Peyer's patch (tissue), 4 donors: ENCODE results near the gene GPC6.

ENCODE experiments used
- CTCF ChIP-seq, 6 experiments: fragments of 450-650 bp in 4 of 6; fragments of 200-600 bp in 2 of 6; sonication (generic) in 1 of 6; IDR thresholded peaks; one replicate each; pipeline ENCODE4 v1.5.1; 2017 to 2019; ENCODE audit warnings: antibody characterized with exemption in 6 of 6, mild to moderate bottlenecking in 3 of 6, moderate library complexity in 1 of 6
- POLR2A ChIP-seq, 2 donors: fragments of 450-650 bp; IDR thresholded peaks; one replicate each; pipeline ENCODE4 v1.5.1; 2017; ENCODE audit warnings: antibody characterized with exemption in 2 of 2, mild to moderate bottlenecking in 2 of 2, moderate library complexity in 2 of 2

DNA sequence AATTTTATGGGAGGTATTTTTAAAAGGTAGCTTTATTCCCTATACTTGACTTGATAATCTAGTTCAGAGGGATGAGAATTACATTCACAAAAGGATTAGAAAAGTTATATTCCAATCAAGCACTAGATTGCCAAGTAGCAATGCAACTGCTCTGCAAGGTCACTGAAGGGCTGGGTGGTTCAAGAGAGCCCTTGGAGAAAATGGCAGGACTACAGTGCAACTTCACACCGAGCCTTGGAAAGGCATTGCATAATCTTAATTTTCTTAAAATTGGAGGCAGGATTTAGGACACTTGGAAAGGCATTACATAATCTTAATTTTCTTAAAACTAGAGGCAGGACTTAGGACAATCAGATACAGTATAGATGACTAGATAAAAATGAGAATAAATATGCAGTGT is 936.9 kb downstream of the GPC6 start:
- no peak for TF ChIP-seq CTCF (IDR thresholded peaks at IDR 0.05)
- no peak for TF ChIP-seq POLR2A (IDR thresholded peaks at IDR 0.05)
